Sigmoid colon (tissue), 7 donors: Measurements from ENCODE around the gene CPLANE1. TPM values are rescaled to one million over a fixed set of nuclear protein-coding genes. Genes with fewer than 3 reads are reported as not detected.
"Not testable (repeated sequence)": the region's sequence is repeated elsewhere in the genome, so short reads cannot be mapped to it uniquely, and the experiment has no call there.

Experiments
- DNase-seq: peaks from one replicate; pipeline ENCODE4 v3.0.0-alpha.2; 2019
- H3K27ac ChIP-seq, 4 donors: fragments of 200-600 bp; sonication (generic); one replicate each; pipeline ENCODE4 v1.5.1; 2016 to 2019; ENCODE audit warnings: mild to moderate bottlenecking in 1 of 4
- H3K27me3 ChIP-seq, 3 donors: fragments of 200-600 bp; sonication (generic); one replicate each; pipeline ENCODE4 v1.5.1; 2019; ENCODE audit warnings: mild to moderate bottlenecking in 1 of 3
- H3K36me3 ChIP-seq, 4 donors: fragments of 200-600 bp; sonication (generic); one replicate each; pipeline ENCODE4 v1.5.1; 2016 to 2019
- H3K4me1 ChIP-seq, 4 donors: fragments of 200-600 bp; sonication (generic); one replicate each; pipeline ENCODE4 v1.5.1; 2017 to 2019
- H3K4me3 ChIP-seq, 4 donors: fragments of 200-600 bp; sonication (generic); one replicate each; pipeline ENCODE4 v1.5.1; 2017 to 2019; ENCODE audit warnings: mild to moderate bottlenecking in 2 of 4, moderate library complexity in 1 of 4
- H3K9me3 ChIP-seq, 4 donors: fragments of 200-600 bp in 3 of 4; sonication (generic) in 3 of 4; one replicate each; pipeline versions ENCODE4 v1.5.1 to v1.6.1; 2013 to 2019
- CTCF ChIP-seq, 4 experiments: fragments of 450-650 bp in 3 of 4; fragments of 200-600 bp in 1 of 4; IDR thresholded peaks; one replicate each; pipeline ENCODE4 v1.5.1; 2016 to 2019; ENCODE audit warnings: antibody characterized with exemption in 4 of 4, mild to moderate bottlenecking in 3 of 4, moderate library complexity in 2 of 4
- EP300 ChIP-seq, 4 donors: sonication (generic); formaldehyde crosslinking; IDR thresholded peaks; one replicate each; pipeline ENCODE4 v1.6.1; 2017; ENCODE audit warnings: antibody characterized with exemption in 4 of 4
- POLR2A ChIP-seq, 2 donors: fragments of 450-650 bp; IDR thresholded peaks; one replicate each; pipeline ENCODE4 v1.6.1; 2016; ENCODE audit warnings: antibody characterized with exemption in 2 of 2, mild to moderate bottlenecking in 2 of 2, moderate library complexity in 2 of 2
- POLR2AphosphoS5 ChIP-seq, 4 donors: sonication (generic); formaldehyde crosslinking; IDR thresholded peaks; one replicate each; pipeline ENCODE4 v1.6.1; 2017; ENCODE audit warnings: antibody characterized with exemption in 4 of 4
- WGBS, 2 donors: extraction: QIAGEN DNeasy Blood & Tissue Kit; methylation state at CpG; one replicate each; pipeline ENCODE4 v1.1.7; 2013; 5-methylcytosine and 5-hydroxymethylcytosine counted together
- intact Hi-C: fragments of 100-400 bp; cut with DNase I; formaldehyde crosslinking; loops from one replicate; pipeline ENCODE4 v1.15.1; 2023
- polyA plus RNA-seq, 3 donors: library from polyadenylated mRNA; stranded (reverse); fragments of 200-250 nt; gene quantifications; one replicate each; pipeline ENCODE4 v1.2.3, GENCODE V29; 2013
- total RNA-seq, 4 donors: library from RNA; depleted of rRNA; stranded (reverse); fragments of >200 nt; gene quantifications; one replicate each; pipeline ENCODE4 v1.1.0, GENCODE V29; 2016
- donor health status: healthy with polysubstance abuse.
- donor health status: Bipolar disorder and iron deficiency.
- donor health status: healthy.

CPLANE1 gene
- total and polyA plus RNA-seq, 7 donors = 0.23 to 51.0 (median 21.8) TPM

- H3K36me3 ChIP-seq = peaks cover 0 to 9% (median 2%) of the 10 kb centered on the region in 4 donors
- DNase-seq = no peak
- intact Hi-C loops = no loop called here
- H3K4me3 ChIP-seq = no peak overlapping the region
- WGBS, 2 donors = 53 to 72% methylated on average over 12 of the region's 12 CpGs
- H3K27ac ChIP-seq = no peak overlapping the region
- H3K9me3 ChIP-seq = no peaks in the 10 kb centered on the region
- H3K27me3 ChIP-seq = no peaks in the 10 kb centered on the region
- H3K4me1 ChIP-seq = no peaks in the 10 kb centered on the region
- TF ChIP-seq POLR2AphosphoS5 (IDR thresholded peaks at IDR 0.05) (no peak), CTCF (IDR thresholded peaks at IDR 0.05) (no peak), EP300 (IDR thresholded peaks at IDR 0.05) (no peak), POLR2A (IDR thresholded peaks at IDR 0.05) (no peak)
Measured at GRCh38 chr5:37086466-37087173, 162.6 kb downstream of the CPLANE1 start.

- H3K27me3 ChIP-seq, H3K4me1 ChIP-seq, intact Hi-C loops, H3K27ac ChIP-seq, H3K9me3 ChIP-seq, DNase-seq, H3K4me3 ChIP-seq: not testable (repeated sequence)
- peaks cover 0 to 15% (median 2%) of the 10 kb centered on the region in 4 donors for H3K36me3 ChIP-seq
- 42 to 76% methylated on average over 1 of the region's 1 CpG for WGBS, 2 donors
Measured at GRCh38 chr5:37086026-37086425, 163.2 kb downstream of the CPLANE1 start.

GRCh38 chr5:37082977-37083376 lies 166.2 kb downstream of the CPLANE1 start:
- H3K9me3 ChIP-seq, H3K27ac ChIP-seq, intact Hi-C loops, H3K4me3 ChIP-seq, H3K4me1 ChIP-seq, DNase-seq, H3K27me3 ChIP-seq: not testable (repeated sequence)
- peaks cover 0 to 43% (median 11%) of the 10 kb centered on the region in 4 donors for H3K36me3 ChIP-seq
- 74 to 88% methylated on average over 2 of the region's 2 CpGs for WGBS, 2 donors

GRCh38 chr5:37080697-37081096 lies 168.5 kb downstream of the CPLANE1 start:
- DNase-seq = no peak
- H3K27ac ChIP-seq = no peak overlapping the region
- intact Hi-C loops = no loop called here
- no peaks in the 10 kb centered on the region for H3K27me3 ChIP-seq
- no peak for TF ChIP-seq EP300 (IDR thresholded peaks at IDR 0.05)
- TF ChIP-seq POLR2AphosphoS5 (IDR thresholded peaks at IDR 0.05) = no peak
- no peaks in the 10 kb centered on the region for H3K9me3 ChIP-seq
- peaks cover 0 to 45% (median 11%) of the 10 kb centered on the region in 4 donors for H3K36me3 ChIP-seq
- no peaks in the 10 kb centered on the region for H3K4me1 ChIP-seq
- H3K4me3 ChIP-seq = no peak overlapping the region
- WGBS, 2 donors = 85 to 89% methylated on average over 3 of the region's 3 CpGs

GRCh38 chr5:37077146-37077545 lies 172.0 kb downstream of the CPLANE1 start:
- WGBS, 2 donors = 82 to 85% methylated on average over 1 of the region's 1 CpG
- TF ChIP-seq POLR2A (IDR thresholded peaks at IDR 0.05) = no peak
- TF ChIP-seq CTCF (IDR thresholded peaks at IDR 0.05) = no peak
- TF ChIP-seq POLR2AphosphoS5 (IDR thresholded peaks at IDR 0.05) = no peak
- no peak for TF ChIP-seq EP300 (IDR thresholded peaks at IDR 0.05)
- H3K4me3 ChIP-seq = no peak overlapping the region
- no peaks in the 10 kb centered on the region for H3K9me3 ChIP-seq
- H3K36me3 ChIP-seq = peaks cover 0 to 40% (median 8%) of the 10 kb centered on the region in 4 donors
- no peaks in the 10 kb centered on the region for H3K4me1 ChIP-seq
- intact Hi-C loops = no loop called here
- no peak overlapping the region for H3K27ac ChIP-seq
- no peaks in the 10 kb centered on the region for H3K27me3 ChIP-seq
- DNase-seq = no peak

- no peaks in the 10 kb centered on the region for H3K4me1 ChIP-seq
- 91 to 92% methylated on average over 3 of the region's 3 CpGs for WGBS, 2 donors
Measured at GRCh38 chr5:37075399-37075950, 173.7 kb downstream of the CPLANE1 start.

More at GRCh38 chr5:37075399-37075950, 173.7 kb downstream of the CPLANE1 start:
- peaks cover 0 to 27% (median 8%) of the 10 kb centered on the region in 4 donors for H3K36me3 ChIP-seq
- H3K4me3 ChIP-seq = no peak overlapping the region
- no peak for DNase-seq
- no peaks in the 10 kb centered on the region for H3K9me3 ChIP-seq
- TF ChIP-seq CTCF (IDR thresholded peaks at IDR 0.05) (no peak), POLR2A (IDR thresholded peaks at IDR 0.05) (no peak), POLR2AphosphoS5 (IDR thresholded peaks at IDR 0.05) (no peak), EP300 (IDR thresholded peaks at IDR 0.05) (no peak)
- intact Hi-C loops = no loop called here
- no peak overlapping the region for H3K27ac ChIP-seq
- H3K27me3 ChIP-seq = no peaks in the 10 kb centered on the region
